Measurements from ENCODE around the gene NKAIN1.

Gene NKAIN1

GRCh38 chr1:31208361-31208945, 31.2 kb downstream of the NKAIN1 start:
- H3K36me3 ChIP-seq (replicated peaks), result no peaks in the 10 kb centered on the region
- no peaks in the 10 kb centered on the region for H3K27me3 ChIP-seq (replicated peaks)
- no peak for TF ChIP-seq CTCF (IDR thresholded peaks at IDR 0.05; ENCODE audit: low read depth, low read length, missing control alignments)
- no peak overlapping the region for H3K27ac ChIP-seq
- no peak for DNase-seq
- in situ Hi-C loops (cut with HindIII; ENCODE audit: low pct_ligation_motif_present, low sequenced_read_pairs), result no loop called here
- no peak overlapping the region for H3K4me3 ChIP-seq (ENCODE audit: low read depth, low read length)

- in situ Hi-C loops (cut with HindIII; ENCODE audit: low pct_ligation_motif_present, low sequenced_read_pairs), result no loop called here
- no peak for TF ChIP-seq CTCF (IDR thresholded peaks at IDR 0.05; ENCODE audit: low read depth, low read length, missing control alignments)
- Histone ChIP-seq H3K36me3 (replicated peaks) (no peaks in the 10 kb centered on the region), H3K27me3 (replicated peaks) (no peaks in the 10 kb centered on the region), H3K27ac (no peak overlapping the region), H3K4me3 (ENCODE audit: low read depth, low read length) (no peak overlapping the region)
- DNase-seq, result no peak
These were observed 32.1 kb downstream of the NKAIN1 start for GRCh38 chr1:31207569-31207968.

- Histone ChIP-seq H3K36me3 (replicated peaks) (no peaks in the 10 kb centered on the region), H3K27ac (no peak overlapping the region), H3K27me3 (replicated peaks) (no peaks in the 10 kb centered on the region), H3K4me3 (ENCODE audit: low read depth, low read length) (no peak overlapping the region)
- no peak for TF ChIP-seq CTCF (IDR thresholded peaks at IDR 0.05; ENCODE audit: low read depth, low read length, missing control alignments)
- no peak for DNase-seq
- in situ Hi-C loops (cut with HindIII; ENCODE audit: low pct_ligation_motif_present, low sequenced_read_pairs), result no loop called here
These were observed 32.6 kb downstream of the NKAIN1 start for GRCh38 chr1:31207046-31207445.

- no peak for TF ChIP-seq CTCF (IDR thresholded peaks at IDR 0.05; ENCODE audit: low read depth, low read length, missing control alignments)
- DNase-seq, result no peak
- in situ Hi-C loops (cut with HindIII; ENCODE audit: low pct_ligation_motif_present, low sequenced_read_pairs), result no loop called here
- no peaks in the 10 kb centered on the region for H3K27me3 ChIP-seq (replicated peaks)
- H3K27ac ChIP-seq, result no peak overlapping the region
- no peak overlapping the region for H3K4me3 ChIP-seq (ENCODE audit: low read depth, low read length)
- H3K36me3 ChIP-seq (replicated peaks), result no peaks in the 10 kb centered on the region
These were observed 36.5 kb downstream of the NKAIN1 start for GRCh38 chr1:31203215-31203614.

GRCh38 chr1:31201931-31202360, 37.7 kb downstream of the NKAIN1 start:
- TF ChIP-seq CTCF (IDR thresholded peaks at IDR 0.05; ENCODE audit: low read depth, low read length, missing control alignments), result no peak
- no peak overlapping the region for H3K4me3 ChIP-seq (ENCODE audit: low read depth, low read length)
- H3K27ac ChIP-seq, result no peak overlapping the region
- in situ Hi-C loops (cut with HindIII; ENCODE audit: low pct_ligation_motif_present, low sequenced_read_pairs), result no loop called here
- H3K36me3 ChIP-seq (replicated peaks), result no peaks in the 10 kb centered on the region
- H3K27me3 ChIP-seq (replicated peaks), result no peaks in the 10 kb centered on the region
- DNase-seq, result no peak

GRCh38 chr1:31199949-31200348, 39.7 kb downstream of the NKAIN1 start:
- Histone ChIP-seq H3K4me3 (ENCODE audit: low read depth, low read length) (no peak overlapping the region), H3K36me3 (replicated peaks) (no peaks in the 10 kb centered on the region), H3K27ac (no peak overlapping the region), H3K27me3 (replicated peaks) (no peaks in the 10 kb centered on the region)
- in situ Hi-C loops (cut with HindIII; ENCODE audit: low pct_ligation_motif_present, low sequenced_read_pairs), result no loop called here
- DNase-seq, result no peak
- TF ChIP-seq CTCF (IDR thresholded peaks at IDR 0.05; ENCODE audit: low read depth, low read length, missing control alignments), result no peak

All from brain microvascular endothelial cell (primary cell).